Naive B cell (primary cell): ENCODE data around the gene AATK. TPM values are rescaled to one million over a fixed set of nuclear protein-coding genes. Genes with fewer than 3 reads are reported as not detected.

Experiments
- ATAC-seq, 2 donors: fragments of 150-1000 bp; cut with Tn5 transposase; 2 replicates each; pipeline ENCODE4 v1.10.0; 2021; ENCODE audit warnings: low read depth in 2 of 2, mild to moderate bottlenecking in 2 of 2, moderate library complexity in 2 of 2
- DNase-seq: peaks from one replicate; pipeline ENCODE4 v3.0.0; 2022
- H3K27ac Mint-ChIP-seq, 6 donors: one replicate each; pipeline ENCODE4 v1.8.0; 2020 to 2022; ENCODE audit warnings: mild to moderate bottlenecking in 6 of 6, mixed read lengths in 6 of 6, moderate library complexity in 5 of 6, inconsistent platforms in 2 of 6
- H3K27me3 Mint-ChIP-seq, 3 donors: one replicate each; pipeline ENCODE4 v1.8.0; 2021 to 2022; ENCODE audit warnings: mixed read lengths in 3 of 3, mild to moderate bottlenecking in 1 of 3
- H3K36me3 Mint-ChIP-seq, 2 donors: one replicate each; pipeline ENCODE4 v1.8.0; 2020 to 2022; ENCODE audit warnings: mixed read lengths in 2 of 2, inconsistent platforms in 1 of 2, mild to moderate bottlenecking in 1 of 2
- H3K4me1 Mint-ChIP-seq, 3 donors: one replicate each; pipeline ENCODE4 v1.8.0; 2020 to 2022; ENCODE audit warnings: mixed read lengths in 3 of 3, inconsistent platforms in 1 of 3, mild to moderate bottlenecking in 1 of 3, moderate library complexity in 1 of 3
- H3K4me3 Mint-ChIP-seq, 8 donors: one replicate each; pipeline ENCODE4 v1.8.0; 2020 to 2022; ENCODE audit warnings: mild to moderate bottlenecking in 8 of 8, mixed read lengths in 8 of 8, moderate library complexity in 8 of 8, inconsistent platforms in 2 of 8
- H3K9me3 Mint-ChIP-seq, 7 donors: one replicate each; pipeline ENCODE4 v1.8.0; 2020 to 2022; ENCODE audit warnings: mixed read lengths in 7 of 7, mild to moderate bottlenecking in 5 of 7, inconsistent platforms in 2 of 7, moderate library complexity in 1 of 7
- polyA plus RNA-seq, 6 donors: library from polyadenylated mRNA; unstranded; fragments of 300-500 nt; fragmentation: Illumina TruSeq; gene quantifications; one replicate each; pipeline ENCODE4 v1.2.3, GENCODE V29; 2021; ENCODE audit warnings: low read depth in 6 of 6

Gene AATK
- polyA plus RNA-seq, 6 donors from 2014 or later, result not detected

DNA sequence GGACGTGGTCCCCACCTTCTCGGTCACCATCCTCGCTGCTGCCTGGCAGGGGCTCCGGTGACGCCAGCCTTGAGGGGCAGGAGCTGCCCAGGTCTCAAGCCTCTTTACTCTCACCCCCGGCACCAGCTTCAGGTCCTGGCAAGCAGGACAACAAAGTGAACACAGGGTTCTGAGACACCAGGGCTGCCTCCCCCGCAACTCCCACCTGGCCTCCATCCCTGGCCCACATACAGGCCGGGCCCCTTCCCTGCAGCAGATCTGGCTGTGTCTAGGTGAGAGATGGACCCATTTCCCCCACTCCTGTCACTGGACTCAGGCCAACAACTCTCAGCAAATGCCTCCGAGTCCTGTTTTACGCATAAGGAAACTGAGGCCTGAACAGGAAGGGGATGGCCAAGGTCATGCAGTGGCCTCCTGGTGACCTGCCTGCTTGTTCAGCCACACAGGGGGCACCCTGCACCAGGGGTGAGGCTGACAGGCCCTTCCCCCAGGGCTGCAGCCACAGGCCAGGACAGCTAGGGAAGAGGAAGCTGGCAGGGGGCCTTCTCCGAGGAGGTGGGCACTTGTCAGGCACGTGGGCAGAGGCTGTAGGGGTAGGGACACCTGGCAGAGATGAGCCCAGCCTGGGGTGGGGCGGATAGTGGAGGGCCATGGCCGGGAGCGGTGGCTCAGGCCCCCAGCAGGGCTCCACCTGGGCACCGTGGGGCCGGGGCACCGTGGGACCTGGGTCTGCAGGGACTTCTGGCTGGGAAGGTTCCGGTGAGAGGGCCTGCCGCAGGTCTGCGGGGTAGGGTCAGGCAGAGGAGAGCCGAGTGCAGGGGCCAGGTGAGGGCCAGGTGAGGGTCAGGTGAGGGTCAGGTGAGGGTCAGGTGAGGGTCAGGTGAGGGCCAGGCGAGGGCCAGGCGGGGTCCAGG, 47.5 kb downstream of the AATK start:
- Mint-ChIP-seq H3K4me1 (peaks cover 4 to 12% (median 11%) of the 10 kb centered on the region in 3 donors), H3K36me3 (no peaks in the 10 kb centered on the region), H3K4me3 (peak overlapping the region in 6 of 8 donors; percentile 29 to 81 (median 69)), H3K9me3 (no peaks in the 10 kb centered on the region), H3K27ac (peak overlapping the region in 4 of 6 donors; percentile 64 to 88 (median 72)), H3K27me3 (peaks cover 0 to 18% (median 7%) of the 10 kb centered on the region in 3 donors)
- DNase-seq (no peak), ATAC-seq (no peak)

DNA sequence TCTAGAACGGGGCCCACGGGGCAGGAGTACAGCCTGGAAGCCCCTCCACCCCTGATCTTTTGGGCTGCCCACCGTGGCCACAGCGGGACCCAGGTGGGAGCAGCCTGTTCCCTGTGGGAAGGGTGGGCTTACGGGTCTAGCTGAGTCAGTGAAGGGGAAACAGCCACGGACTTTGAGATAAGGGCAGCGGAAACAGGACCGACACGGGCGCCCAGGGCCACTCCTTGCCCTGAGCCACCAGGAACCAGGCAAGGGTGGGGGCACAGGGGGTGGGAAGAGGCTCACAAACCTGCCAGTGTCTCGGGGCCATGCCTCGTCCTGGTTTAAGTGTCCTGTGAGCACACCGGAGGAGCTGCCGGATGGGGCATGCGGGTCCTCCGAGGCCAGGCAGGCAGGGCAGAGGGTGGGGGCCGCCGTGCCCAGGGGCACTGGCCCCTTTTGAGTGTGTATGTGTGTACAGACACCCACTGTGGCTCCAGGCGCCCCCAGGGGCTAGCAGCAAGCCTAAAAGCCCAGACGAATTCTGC, 48.3 kb downstream of the AATK start:
- peak overlapping the region in 4 of 8 donors; percentile 37 to 73 (median 46) for H3K4me3 Mint-ChIP-seq
- H3K4me1 Mint-ChIP-seq, result peaks cover 4 to 12% (median 11%) of the 10 kb centered on the region in 3 donors
- peaks cover 0 to 18% (median 7%) of the 10 kb centered on the region in 3 donors for H3K27me3 Mint-ChIP-seq
- H3K27ac Mint-ChIP-seq, result no peak overlapping the region
- no peak for DNase-seq
- H3K36me3 Mint-ChIP-seq, result no peaks in the 10 kb centered on the region
- no peaks in the 10 kb centered on the region for H3K9me3 Mint-ChIP-seq
- ATAC-seq, result no peak

DNA sequence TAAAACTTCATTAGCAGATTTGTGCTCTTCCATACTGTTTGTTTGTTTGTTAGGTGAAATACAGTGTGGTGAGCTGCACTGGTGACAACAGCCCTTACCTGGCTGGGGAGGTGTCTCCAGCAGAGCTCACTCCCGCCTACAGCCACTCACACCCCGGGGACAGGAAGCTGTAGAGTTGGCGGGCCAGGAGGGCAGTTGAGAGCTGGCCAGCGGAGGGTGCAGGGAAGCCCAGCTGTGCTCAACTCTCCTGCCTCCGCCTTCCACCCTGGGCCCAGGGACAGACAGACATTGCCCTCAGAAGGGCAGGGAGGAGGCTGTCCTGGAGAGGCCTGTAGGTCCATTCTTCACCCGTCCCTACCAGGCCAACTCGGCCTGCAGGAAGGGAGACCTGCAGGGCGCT, 49.3 kb downstream of the AATK start:
- no peak overlapping the region for H3K4me3 Mint-ChIP-seq
- H3K4me1 Mint-ChIP-seq, result peaks cover 4 to 12% (median 11%) of the 10 kb centered on the region in 3 donors

DNA sequence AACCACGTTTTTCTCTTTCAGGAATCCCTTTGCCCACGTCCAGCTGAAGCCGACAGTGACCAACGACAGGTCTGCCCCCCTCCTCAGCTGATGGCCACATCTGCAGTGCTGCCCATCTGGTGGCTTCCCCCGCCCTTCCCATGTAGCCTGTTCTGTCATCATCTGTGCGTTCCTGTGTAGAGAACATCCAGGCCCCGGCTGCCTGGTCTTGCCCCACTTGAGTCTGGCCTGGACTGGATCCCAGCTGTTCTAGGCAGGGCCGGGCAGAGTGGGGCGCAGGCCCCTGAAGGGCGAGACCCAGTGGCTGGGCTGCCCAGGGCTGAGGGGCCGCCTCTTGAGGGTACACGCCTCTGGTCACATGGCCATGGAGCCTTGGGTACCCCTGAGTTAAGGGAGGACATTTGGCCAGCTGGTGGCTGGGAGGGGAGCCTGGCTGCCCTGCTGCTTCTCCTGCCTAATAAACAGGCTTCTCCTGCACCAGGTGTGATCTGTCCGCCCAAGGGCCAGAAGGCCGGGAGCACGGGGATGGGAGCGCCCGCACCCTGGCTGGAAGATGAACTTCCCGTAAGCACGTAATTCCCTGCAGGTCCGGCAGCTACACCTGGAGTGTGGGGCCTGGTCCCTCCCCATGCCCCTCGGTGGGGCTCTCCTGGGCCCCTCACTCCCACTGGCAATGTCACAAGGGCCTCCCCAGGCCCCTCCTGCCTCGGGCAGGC, 50.1 kb downstream of the AATK start:
- H3K4me1 Mint-ChIP-seq, result peaks cover 4 to 12% (median 11%) of the 10 kb centered on the region in 3 donors
- peaks cover 0 to 18% (median 7%) of the 10 kb centered on the region in 3 donors for H3K27me3 Mint-ChIP-seq
- no peak overlapping the region for H3K4me3 Mint-ChIP-seq
- H3K36me3 Mint-ChIP-seq, result no peaks in the 10 kb centered on the region
- no peaks in the 10 kb centered on the region for H3K9me3 Mint-ChIP-seq
- DNase-seq (no peak), ATAC-seq (no peak)
- H3K27ac Mint-ChIP-seq, result no peak overlapping the region

More for the DNA sequence above, 49.3 kb downstream of the AATK start:
- H3K36me3 Mint-ChIP-seq, result no peaks in the 10 kb centered on the region
- no peak overlapping the region for H3K27ac Mint-ChIP-seq
- H3K9me3 Mint-ChIP-seq, result no peaks in the 10 kb centered on the region
- ATAC-seq (no peak), DNase-seq (no peak)
- H3K27me3 Mint-ChIP-seq, result peaks cover 0 to 18% (median 7%) of the 10 kb centered on the region in 3 donors

DNA sequence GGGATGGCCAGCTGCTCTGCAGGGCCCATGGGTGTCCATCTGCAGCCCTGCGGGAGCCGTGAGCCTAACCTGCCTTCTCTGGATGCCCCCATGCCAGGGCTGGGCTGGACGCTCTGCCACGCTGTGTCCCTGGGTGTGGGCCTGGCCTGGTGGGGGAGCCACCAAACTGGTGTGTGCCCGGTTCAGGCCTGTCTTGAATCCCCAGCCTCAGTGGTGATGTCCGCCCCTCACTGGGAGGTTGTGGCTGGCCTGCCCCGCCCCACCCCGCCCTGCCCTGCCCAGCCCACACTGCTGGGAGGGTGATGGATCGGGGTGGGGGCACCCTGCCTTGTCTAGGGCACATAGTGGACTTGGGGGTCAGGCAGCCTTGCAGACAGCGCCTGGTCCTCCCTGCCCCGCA, 50.8 kb downstream of the AATK start:
- H3K36me3 Mint-ChIP-seq, result no peaks in the 10 kb centered on the region
- H3K4me1 Mint-ChIP-seq, result peaks cover 4 to 12% (median 11%) of the 10 kb centered on the region in 3 donors
- DNase-seq, result no peak
- no peak overlapping the region for H3K4me3 Mint-ChIP-seq
- no peaks in the 10 kb centered on the region for H3K9me3 Mint-ChIP-seq
- no peak overlapping the region for H3K27ac Mint-ChIP-seq
- no peak for ATAC-seq
- peaks cover 0 to 18% (median 7%) of the 10 kb centered on the region in 3 donors for H3K27me3 Mint-ChIP-seq

GRCh38 chr17:81114351-81115093, 51.5 kb downstream of the AATK start:
- DNase-seq (no peak), ATAC-seq (no peak)
- Mint-ChIP-seq H3K9me3 (no peaks in the 10 kb centered on the region), H3K4me3 (no peak overlapping the region), H3K4me1 (peaks cover 4 to 9% (median 8%) of the 10 kb centered on the region in 3 donors), H3K27ac (no peak overlapping the region), H3K36me3 (no peaks in the 10 kb centered on the region), H3K27me3 (peaks cover 0 to 18% (median 7%) of the 10 kb centered on the region in 3 donors)

GRCh38 chr17:81113158-81113724, 52.8 kb downstream of the AATK start:
- peak overlapping the region in 1 of 6 donors; percentile 21 for H3K27ac Mint-ChIP-seq
- H3K36me3 Mint-ChIP-seq, result no peaks in the 10 kb centered on the region
- no peak for ATAC-seq
- peaks cover 0 to 12% (median 2%) of the 10 kb centered on the region in 3 donors for H3K27me3 Mint-ChIP-seq
- H3K9me3 Mint-ChIP-seq, result no peaks in the 10 kb centered on the region
- DNase-seq, result no peak
- no peaks in the 10 kb centered on the region for H3K4me1 Mint-ChIP-seq
- no peak overlapping the region for H3K4me3 Mint-ChIP-seq

- H3K36me3 Mint-ChIP-seq, result no peaks in the 10 kb centered on the region
- H3K9me3 Mint-ChIP-seq, result no peaks in the 10 kb centered on the region
- ATAC-seq (no peak), DNase-seq (no peak)
- H3K4me3 Mint-ChIP-seq, result no peak overlapping the region
- H3K4me1 Mint-ChIP-seq, result no peaks in the 10 kb centered on the region
- no peak overlapping the region for H3K27ac Mint-ChIP-seq
- H3K27me3 Mint-ChIP-seq, result peaks cover 0 to 12% (median 0%) of the 10 kb centered on the region in 3 donors
Observed at GRCh38 chr17:81112450-81112849, 53.6 kb downstream of the AATK start.

- Mint-ChIP-seq H3K9me3 (no peaks in the 10 kb centered on the region), H3K4me3 (no peak overlapping the region), H3K36me3 (no peaks in the 10 kb centered on the region), H3K27ac (no peak overlapping the region), H3K4me1 (no peaks in the 10 kb centered on the region), H3K27me3 (peaks cover 0 to 9% (median 0%) of the 10 kb centered on the region in 3 donors)
- ATAC-seq (no peak), DNase-seq (no peak)
Observed at GRCh38 chr17:81111066-81111465, 55.0 kb downstream of the AATK start.

- Mint-ChIP-seq H3K36me3 (no peaks in the 10 kb centered on the region), H3K4me3 (no peak overlapping the region), H3K27me3 (peaks cover 0 to 5% (median 0%) of the 10 kb centered on the region in 3 donors), H3K27ac (no peak overlapping the region), H3K4me1 (no peaks in the 10 kb centered on the region), H3K9me3 (no peaks in the 10 kb centered on the region)
- DNase-seq (no peak), ATAC-seq (no peak)
Observed at GRCh38 chr17:81110488-81111040, 55.5 kb downstream of the AATK start.

DNA sequence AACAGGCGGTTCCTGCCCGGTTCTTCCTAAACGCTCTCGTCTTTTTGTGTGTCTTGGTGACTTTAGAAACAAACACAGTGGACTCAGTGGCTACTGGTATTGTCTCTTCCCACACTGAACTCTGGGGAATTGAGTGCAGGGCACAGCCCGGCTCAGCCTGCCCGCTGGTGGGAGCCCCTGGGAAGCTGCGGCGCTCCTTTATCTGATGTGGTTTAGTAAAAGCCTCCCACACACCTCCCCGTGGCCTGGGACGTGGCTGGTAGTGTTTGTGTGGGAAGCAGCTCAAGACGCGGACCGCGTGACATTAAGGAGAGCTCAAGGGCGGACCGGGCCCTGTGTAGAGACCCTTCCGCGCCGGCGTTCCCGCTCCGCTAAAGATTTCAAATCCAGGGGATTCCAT, 56.1 kb downstream of the AATK start:
- Mint-ChIP-seq H3K4me1 (no peaks in the 10 kb centered on the region), H3K27me3 (peaks cover 0 to 3% (median 0%) of the 10 kb centered on the region in 3 donors), H3K9me3 (no peaks in the 10 kb centered on the region), H3K4me3 (no peak overlapping the region), H3K27ac (no peak overlapping the region), H3K36me3 (no peaks in the 10 kb centered on the region)
- ATAC-seq, result no peak
- DNase-seq, result no peak

GRCh38 chr17:81108220-81108619, 57.8 kb downstream of the AATK start:
- DNase-seq (no peak), ATAC-seq (no peak)
- H3K9me3 Mint-ChIP-seq, result no peaks in the 10 kb centered on the region
- H3K4me3 Mint-ChIP-seq, result no peak overlapping the region
- H3K36me3 Mint-ChIP-seq, result no peaks in the 10 kb centered on the region
- H3K27me3 Mint-ChIP-seq, result no peaks in the 10 kb centered on the region
- H3K4me1 Mint-ChIP-seq, result no peaks in the 10 kb centered on the region
- no peak overlapping the region for H3K27ac Mint-ChIP-seq
